Prostate gland (tissue), 2 donors: Measurements from ENCODE around the gene TGM6. TPM values are rescaled to one million over a fixed set of nuclear protein-coding genes. Genes with fewer than 3 reads are reported as not detected.

ENCODE experiments used
- DNase-seq: peaks from one replicate; pipeline ENCODE4 v3.0.0-alpha.2; 2019; ENCODE audit warnings: low spot score
- H3K27ac ChIP-seq, 2 donors: fragments of 200-600 bp; sonication (generic); 2 replicates each; pipeline ENCODE4 v1.5.1; 2017 to 2019
- H3K27me3 ChIP-seq: fragments of 200-600 bp; sonication (generic); replicated peaks from 2 replicates; pipeline ENCODE4 v1.5.1; 2019; ENCODE audit not compliant: insufficient read depth
- H3K36me3 ChIP-seq, 2 donors: fragments of 200-600 bp; sonication (generic); 1 replicate in 1 of 2; 2 replicates in 1 of 2; pipeline versions ENCODE4 v1.5.1 to v1.8.1; 2017 to 2019
- H3K4me1 ChIP-seq: fragments of 200-600 bp; sonication (generic); replicated peaks from 2 replicates; pipeline ENCODE4 v1.5.1; 2019
- H3K4me3 ChIP-seq, 2 donors: fragments of 200-600 bp; sonication (generic); 2 replicates each; pipeline ENCODE4 v1.5.1; 2017 to 2019
- H3K9me3 ChIP-seq: fragments of 200-600 bp; sonication (generic); 2 replicates; pipeline ENCODE4 v1.5.1; 2017
- POLR2A ChIP-seq: fragments of 450-650 bp; IDR thresholded peaks from one replicate; pipeline ENCODE4 v1.6.1; 2016; ENCODE audit warnings: antibody characterized with exemption, mild to moderate bottlenecking
- POLR2AphosphoS5 ChIP-seq: sonication (generic); formaldehyde crosslinking; IDR thresholded peaks from one replicate; pipeline ENCODE4 v1.6.1; 2017; ENCODE audit warnings: antibody characterized with exemption
- WGBS: methylation state at CpG from one replicate; pipeline ENCODE4 v1.1.5; 2018; 5-methylcytosine and 5-hydroxymethylcytosine counted together
- intact Hi-C: fragments of 100-400 bp; cut with DNase I; formaldehyde crosslinking; loops from one replicate; pipeline ENCODE4 v1.14.2; 2022
- small RNA-seq, 2 donors: library from RNA; depleted of rRNA; stranded (forward); fragments of <200 nt; gene quantifications; one replicate each; pipeline ENCODE3, GENCODE V24; 2016
- total RNA-seq, 2 donors: library from RNA; depleted of rRNA; stranded (reverse); fragments of >200 nt; gene quantifications; one replicate each; pipeline ENCODE4 v1.1.0, GENCODE V29; 2016
- TF ChIP-seq, protein P1 (sequence below), 4 experiments: fragments of 200-600 bp in 2 of 4; fragments of 450-650 bp in 2 of 4; sonication (generic) in 2 of 4; IDR thresholded peaks; 1 replicate in 3 of 4; 2 replicates in 1 of 4; pipeline ENCODE4 v1.5.1; 2016 to 2019; ENCODE audit warnings: antibody characterized with exemption in 4 of 4, mild to moderate bottlenecking in 2 of 4, moderate library complexity in 2 of 4

Gene TGM6
- total RNA-seq, 2 donors from 2014 or later = not detected

DNA sequence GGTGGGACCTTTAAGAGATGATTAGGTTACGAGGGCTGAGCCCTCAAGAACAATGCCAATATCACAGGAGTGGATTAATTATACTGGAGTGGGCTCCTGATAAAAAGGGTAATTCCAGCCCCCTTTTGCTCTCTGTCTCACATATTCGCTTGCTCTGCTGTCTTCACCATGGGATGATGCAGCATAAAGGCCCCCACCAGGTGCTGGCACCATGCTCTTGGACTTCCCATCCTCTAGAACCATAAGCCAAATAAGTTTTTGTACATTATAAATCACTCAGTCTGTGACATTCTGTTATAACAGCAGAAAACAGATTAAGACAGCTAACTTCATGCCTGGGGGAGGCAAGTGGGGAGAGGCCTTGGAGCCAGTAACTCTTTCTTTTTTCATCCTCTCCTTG is 99.7 kb downstream of the TGM6 start:
- intact Hi-C loops = no loop called here
- 93% methylated on average over 2 of the region's 2 CpGs for WGBS
- Histone ChIP-seq H3K36me3 (peaks cover 3 to 13% of the 10 kb centered on the region in 2 donors), H3K27me3 (no peaks in the 10 kb centered on the region), H3K4me1 (no peaks in the 10 kb centered on the region), H3K9me3 (no peaks in the 10 kb centered on the region), H3K27ac (no peak overlapping the region), H3K4me3 (no peak overlapping the region)
- TF ChIP-seq, protein P1, sequence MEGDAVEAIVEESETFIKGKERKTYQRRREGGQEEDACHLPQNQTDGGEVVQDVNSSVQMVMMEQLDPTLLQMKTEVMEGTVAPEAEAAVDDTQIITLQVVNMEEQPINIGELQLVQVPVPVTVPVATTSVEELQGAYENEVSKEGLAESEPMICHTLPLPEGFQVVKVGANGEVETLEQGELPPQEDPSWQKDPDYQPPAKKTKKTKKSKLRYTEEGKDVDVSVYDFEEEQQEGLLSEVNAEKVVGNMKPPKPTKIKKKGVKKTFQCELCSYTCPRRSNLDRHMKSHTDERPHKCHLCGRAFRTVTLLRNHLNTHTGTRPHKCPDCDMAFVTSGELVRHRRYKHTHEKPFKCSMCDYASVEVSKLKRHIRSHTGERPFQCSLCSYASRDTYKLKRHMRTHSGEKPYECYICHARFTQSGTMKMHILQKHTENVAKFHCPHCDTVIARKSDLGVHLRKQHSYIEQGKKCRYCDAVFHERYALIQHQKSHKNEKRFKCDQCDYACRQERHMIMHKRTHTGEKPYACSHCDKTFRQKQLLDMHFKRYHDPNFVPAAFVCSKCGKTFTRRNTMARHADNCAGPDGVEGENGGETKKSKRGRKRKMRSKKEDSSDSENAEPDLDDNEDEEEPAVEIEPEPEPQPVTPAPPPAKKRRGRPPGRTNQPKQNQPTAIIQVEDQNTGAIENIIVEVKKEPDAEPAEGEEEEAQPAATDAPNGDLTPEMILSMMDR (IDR thresholded peaks at IDR 0.05) = no peak
- TF ChIP-seq POLR2A (no peak), POLR2AphosphoS5 (no peak)
- no peak for DNase-seq

Small RNAs within 50 kb of the gene (small RNA-seq; reads per million reads assigned to genes)
- gene RF00019 = 0 reads per million in 2 donors

Other genes starting within 250 kb of the TGM6 start
- gene TGM3, start 84.9 kb upstream of the TGM6 start, total RNA-seq = 1 to 10 TPM in 1 of 2 donors, under 1 TPM in 1; 0.23 to 1.8 TPM
- gene SNRPB, start 89.9 kb downstream of the TGM6 start, total RNA-seq = 100 to 1,000 TPM; 215 to 294 TPM
- 10 to 100 TPM in 1 of 2 donors, 1 to 10 TPM in 1; 8.0 to 10.4 TPM for gene ZNF343, start 128.0 kb downstream of the TGM6 start, total RNA-seq
- gene TMC2, start 155.7 kb downstream of the TGM6 start, total RNA-seq = under 1 TPM in 1 of 2 donors, not detected in 1; 0.23 TPM